GM12878 (cell line): Measurements from ENCODE around the gene GPATCH3. TPM values are rescaled to one million over a fixed set of nuclear protein-coding genes. Genes with fewer than 3 reads are reported as not detected.
A peak's percentile ranks its signal among the peaks of the same experiment; 100 is the strongest.

Experiments
- ATAC-seq: fragments of 200-7000 bp; cut with Tn5 transposase; 3 replicates; pipeline ENCODE4 v1.9.1; 2020; ENCODE audit warnings: mild to moderate bottlenecking, moderate library complexity
- BruUV-seq: library from RNA; stranded (reverse); fragments of 400-500 nt; replicated peaks from 2 replicates; lab custom pipeline; 2021; lab: Mats Ljungman, UMichigan
- CTCF ChIA-PET: fragments of 300-600 bp; sonication (Branson Sonifier 250); formaldehyde crosslinking; extraction: SDS; loops from one replicate; lab custom pipeline; 2021; ENCODE audit warnings: inconsistent platforms; lab: Yijun Ruan, JAX
- POLR2A ChIA-PET: fragments of 350-600 bp; formaldehyde crosslinking; extraction: SDS; loops from one replicate; lab custom pipeline; 2021; ENCODE audit warnings: inconsistent platforms; lab: Charles Lee
- RAD21 ChIA-PET: fragments of 300-600 bp; sonication (Branson Sonifier 250); formaldehyde crosslinking; loops from one replicate; lab custom pipeline; 2023; ENCODE audit warnings: antibody characterized with exemption; ENCODE audit not compliant: unreplicated experiment; lab: Charles Lee
- SMC1A ChIA-PET: fragments of 300-600 bp; sonication (Branson Sonifier 250); formaldehyde crosslinking; loops from one replicate; lab custom pipeline; 2023; ENCODE audit not compliant: unreplicated experiment, uncharacterized antibody; lab: Charles Lee
- DNase-seq: peaks from one replicate; pipeline ENCODE4 v3.0.0-alpha.2; 2011; ENCODE audit warnings: low read depth, low spot score
- FAIRE-seq: peaks from 3 replicates; lab custom pipeline; 2011; peaks lifted over from hg19 to GRCh38; lab: Jason Lieb, UNC
- H2AFZ ChIP-seq: 2 replicates; pipeline ENCODE4 v1.6.0; 2011; ENCODE audit warnings: low read depth, low read length, control low read depth; ENCODE audit not compliant: control insufficient read depth
- H3K27ac ChIP-seq: 2 replicates; pipeline ENCODE4 v1.5.1; 2011; ENCODE audit warnings: control low read depth; ENCODE audit not compliant: control insufficient read depth, insufficient read depth
- H3K27me3 ChIP-seq, 2 experiments: replicated peaks in 1 of 2; 2 replicates each; pipeline versions ENCODE4 v1.6.0 to v1.6.1; 2011; ENCODE audit warnings: low read length in 1 of 2; ENCODE audit not compliant: control insufficient read depth in 2 of 2, insufficient read depth in 2 of 2
- H3K36me3 ChIP-seq, 2 experiments: 2 replicates each; pipeline ENCODE4 v1.5.1; 2011; ENCODE audit warnings: low read length in 1 of 2; ENCODE audit not compliant: control insufficient read depth in 2 of 2, insufficient read depth in 2 of 2
- H3K4me1 ChIP-seq: 2 replicates; pipeline ENCODE4 v1.6.1; 2011; ENCODE audit warnings: mild to moderate bottlenecking, low read length, moderate library complexity, mixed read lengths; ENCODE audit not compliant: control insufficient read depth, insufficient read depth
- H3K4me2 ChIP-seq: 2 replicates; pipeline ENCODE4 v1.6.0; 2011; ENCODE audit warnings: control low read depth; ENCODE audit not compliant: control insufficient read depth, insufficient read depth
- H3K4me3 ChIP-seq: fragments of 200-600 bp; sonication (generic); 2 replicates; pipeline ENCODE4 v1.5.1; 2016
- H3K79me2 ChIP-seq: 2 replicates; pipeline ENCODE4 v1.6.0; 2011; ENCODE audit warnings: low read length; ENCODE audit not compliant: control insufficient read depth, insufficient read depth
- H3K9ac ChIP-seq: 2 replicates; pipeline ENCODE4 v1.8.0; 2011; ENCODE audit warnings: low read length, control low read depth, mixed read lengths; ENCODE audit not compliant: control insufficient read depth, insufficient read depth
- H3K9me3 ChIP-seq: replicated peaks from 3 replicates; pipeline ENCODE4 v1.5.1; 2011; ENCODE audit warnings: mild to moderate bottlenecking, low read length; ENCODE audit not compliant: control insufficient read depth, insufficient read depth
- H4K20me1 ChIP-seq: 2 replicates; pipeline ENCODE4 v1.6.0; 2011; ENCODE audit not compliant: control insufficient read depth, insufficient read depth
- HDGF ChIP-seq: fragments of 450-650 bp; IDR thresholded peaks from 2 replicates; pipeline ENCODE4 v1.6.1; 2016; ENCODE audit warnings: antibody characterized with exemption
- WGBS: methylation state at CpG from one replicate; pipeline ENCODE4 v1.1.6; 2016; ENCODE audit warnings: low lambda C conversion rate; ENCODE audit not compliant: insufficient replicate concordance, insufficient coverage; ENCODE audit errors: missing lambda C conversion rate; 5-methylcytosine and 5-hydroxymethylcytosine counted together
- in situ Hi-C: fragments of 300-500 bp; cut with MboI; formaldehyde crosslinking; loops from 9 replicates; pipeline ENCODE4 v1.14.3; 2018; ENCODE audit warnings: mixed read lengths
- intact Hi-C: fragments of 100-400 bp; cut with micrococcal nuclease; formaldehyde crosslinking; loops from one replicate; pipeline ENCODE4 v1.14.2; 2022; ENCODE audit not compliant: unreplicated experiment
- polyA plus RNA-seq, 11 experiments: library from polyadenylated mRNA; depleted of rRNA in 4 of 11; unstranded in 6 of 11; stranded (reverse) in 5 of 11; fragments of >200 nt; fragmentation: Nextera tagmentation in 4 of 11; fragmentation: Illumina TruSeq in 1 of 11; extraction: Ambion mirVana in 4 of 11; extraction: Trizol in 1 of 11; gene quantifications; 1 replicate in 1 of 11; 2 replicates in 10 of 11; pipeline versions ENCODE4 v1.2.1 to v1.2.3, GENCODE V29; 2011 to 2016; ENCODE audit warnings: inconsistent platforms in 2 of 11, missing spikeins in 2 of 11, low read depth in 1 of 11
- total RNA-seq, 4 experiments: library from RNA; depleted of rRNA in 3 of 4; stranded (reverse); fragments of >200 nt in 3 of 4; fragmentation: Illumina TruSeq in 1 of 4; extraction: Trizol in 1 of 4; gene quantifications; 2 replicates each; pipeline versions ENCODE4 v1.2.1 to v1.2.3, GENCODE V29; 2013 to 2021
- TF ChIP-seq, protein P1 (sequence below), 3 experiments: IDR thresholded peaks in 2 of 3; conservative IDR thresholded peaks in 1 of 3; 2 replicates each; pipeline ENCODE4 v1.5.1; 2011; ENCODE audit warnings: low read depth in 3 of 3, low read length in 3 of 3, mild to moderate bottlenecking in 3 of 3, control low read depth in 2 of 3, moderate library complexity in 2 of 3, inconsistent platforms in 1 of 3, mixed read lengths in 1 of 3; ENCODE audit not compliant: control insufficient read depth in 2 of 3, insufficient read depth in 1 of 3; ENCODE audit errors: extremely low read depth in 1 of 3

The GPATCH3 gene
- total and polyA plus RNA-seq, 10 of the 15 experiments (the other 5 are each of a cell fraction or from before 2014, with no cell fraction given): 0.56 to 13.4 (median 8.7) TPM

DNA sequence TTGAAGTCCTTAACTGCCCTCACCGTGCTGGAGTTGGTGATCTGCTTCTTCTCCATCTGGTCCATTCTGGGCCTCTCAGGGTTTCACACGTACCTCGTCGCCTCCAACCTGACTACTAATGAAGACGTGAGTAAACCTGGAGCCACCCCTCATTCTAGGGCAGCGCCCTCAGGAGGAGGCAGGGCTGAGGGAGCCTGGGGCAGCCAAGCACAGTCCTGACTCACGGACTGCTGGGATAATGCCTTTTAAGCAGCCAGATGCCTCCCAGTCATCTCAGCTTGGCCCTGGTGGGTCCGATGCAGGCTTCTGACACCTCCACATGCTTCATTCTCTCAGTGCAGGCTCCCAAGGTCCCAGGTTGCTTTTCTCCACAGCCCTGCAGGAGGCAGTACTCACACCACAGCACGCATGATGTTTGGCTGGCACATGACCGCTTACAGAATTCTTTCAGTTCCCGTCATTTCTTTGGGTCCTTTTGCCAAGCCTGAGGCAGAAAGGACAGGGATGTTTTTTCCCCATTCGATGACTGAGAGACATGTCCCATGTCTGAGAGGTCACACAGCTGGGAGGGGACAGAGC, 49.1 kb downstream of the GPATCH3 start:
- no peak overlapping the region for H3K4me3 ChIP-seq
- H4K20me1 ChIP-seq: no peaks in the 10 kb centered on the region
- POLR2A ChIA-PET: no interaction called here
- H3K79me2 ChIP-seq: no peaks in the 10 kb centered on the region
- H3K27ac ChIP-seq: no peak overlapping the region
- H3K36me3 ChIP-seq: peaks cover 39 to 53% of the 10 kb centered on the region in 2 experiments
- in situ Hi-C loops: no loop called here
- no peaks in the 10 kb centered on the region for H3K9me3 ChIP-seq
- TF ChIP-seq HDGF: no peak
- TF ChIP-seq, protein P1, sequence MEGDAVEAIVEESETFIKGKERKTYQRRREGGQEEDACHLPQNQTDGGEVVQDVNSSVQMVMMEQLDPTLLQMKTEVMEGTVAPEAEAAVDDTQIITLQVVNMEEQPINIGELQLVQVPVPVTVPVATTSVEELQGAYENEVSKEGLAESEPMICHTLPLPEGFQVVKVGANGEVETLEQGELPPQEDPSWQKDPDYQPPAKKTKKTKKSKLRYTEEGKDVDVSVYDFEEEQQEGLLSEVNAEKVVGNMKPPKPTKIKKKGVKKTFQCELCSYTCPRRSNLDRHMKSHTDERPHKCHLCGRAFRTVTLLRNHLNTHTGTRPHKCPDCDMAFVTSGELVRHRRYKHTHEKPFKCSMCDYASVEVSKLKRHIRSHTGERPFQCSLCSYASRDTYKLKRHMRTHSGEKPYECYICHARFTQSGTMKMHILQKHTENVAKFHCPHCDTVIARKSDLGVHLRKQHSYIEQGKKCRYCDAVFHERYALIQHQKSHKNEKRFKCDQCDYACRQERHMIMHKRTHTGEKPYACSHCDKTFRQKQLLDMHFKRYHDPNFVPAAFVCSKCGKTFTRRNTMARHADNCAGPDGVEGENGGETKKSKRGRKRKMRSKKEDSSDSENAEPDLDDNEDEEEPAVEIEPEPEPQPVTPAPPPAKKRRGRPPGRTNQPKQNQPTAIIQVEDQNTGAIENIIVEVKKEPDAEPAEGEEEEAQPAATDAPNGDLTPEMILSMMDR (IDR thresholded peaks at IDR 0.05 in 2 of 3, conservative IDR thresholded peaks at IDR 0.05 in 1 of 3; ENCODE audit: control insufficient read depth in 2 of 3, extremely low read depth in 1 of 3, insufficient read depth in 1 of 3, low read depth in 3 of 3, low read length in 3 of 3): 0 out of 6 replicates have a peak, but pooled peaks of 2 of the 3 experiments have one; percentile 5
- TF ChIP-seq, all 136 proteins: peak for 1
- ChIA-PET SMC1A (interaction anchor here (2.1 to 2.3 kb wide), 2 partner anchors 30 to 40 kb away, joined by 6 to 8 read pairs; no protein-coding TSS in a partner anchor), CTCF (interaction anchor here (0.5 to 2.6 kb wide), 6 partner anchors 11 to 200 kb away, joined by 3 to 15 read pairs (median 4); no protein-coding TSS in a partner anchor), RAD21 (interaction anchor here (0.9 to 1.8 kb wide), 4 partner anchors 23 to 40 kb away, joined by 3 to 7 read pairs (median 3); no protein-coding TSS in a partner anchor)
- BruUV-seq: no TSS peak
- FAIRE-seq: no peak
- Histone ChIP-seq H3K9ac (no peak overlapping the region), H2AFZ (no peak overlapping the region), H3K4me1 (no peaks in the 10 kb centered on the region), H3K27me3 (no peaks in the 10 kb centered on the region), H3K4me2 (no peak overlapping the region)
- 93% methylated on average over 12 of the region's 12 CpGs for WGBS
- no peak for DNase-seq
- ATAC-seq: no peak
- intact Hi-C loops: no loop called here
